Measurements from ENCODE around the gene CRAMP1.

GRCh38 chr16:1674751-1675664 is 62.8 kb downstream of the CRAMP1 start:
- TF ChIP-seq POLR2AphosphoS5 (IDR thresholded peaks at IDR 0.05): no peak
- TF ChIP-seq CTCF (IDR thresholded peaks at IDR 0.05): no peak
